DMS79 (cell line): ENCODE measurements around the gene SPEF2.
"Not testable (repeated sequence)": the region's sequence is repeated elsewhere in the genome, so short reads cannot be mapped to it uniquely, and the experiment has no call there.

Source experiments
- DNase-seq: peaks from one replicate; lab custom pipeline; 2025; lab: John Stamatoyannopoulos, UW

The SPEF2 gene

DNA sequence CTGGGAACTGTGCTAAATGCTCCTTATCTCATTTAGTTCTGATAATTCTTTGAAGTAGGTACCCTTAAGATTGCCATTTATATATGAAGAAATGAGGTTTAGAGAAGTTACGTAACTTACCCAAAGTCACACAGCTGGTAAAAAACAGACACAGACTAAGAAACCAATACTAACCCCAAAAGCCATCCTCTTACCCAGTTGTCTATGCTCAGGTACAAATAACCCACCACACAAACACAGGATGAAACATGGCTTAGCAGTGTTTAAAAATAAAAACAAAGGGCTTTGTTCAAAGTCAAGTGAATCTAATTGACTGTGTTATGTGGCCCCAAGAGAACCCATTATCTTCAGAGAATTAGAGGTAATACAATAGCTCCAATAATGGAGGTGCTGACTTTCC is 202.0 kb downstream of the SPEF2 start:
- no peak for DNase-seq

DNA sequence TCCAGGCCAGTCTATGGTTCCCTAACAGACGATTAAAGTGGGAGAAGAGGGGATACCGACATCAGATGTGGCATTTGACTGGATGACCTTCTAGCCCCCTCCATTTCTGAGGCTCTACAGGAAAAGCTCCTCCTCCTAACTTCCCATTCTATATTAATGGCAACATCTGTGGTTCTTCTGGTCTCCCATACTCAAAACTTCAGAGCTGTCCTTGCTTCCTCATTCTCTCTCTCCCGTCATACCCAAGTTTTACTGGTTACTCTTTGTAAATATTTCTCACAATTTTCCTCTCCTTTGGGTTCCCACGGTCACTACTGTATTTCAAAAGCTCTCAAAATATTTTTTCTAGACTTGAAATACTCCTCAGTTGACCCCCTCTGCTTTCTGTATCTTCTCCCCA is 203.1 kb downstream of the SPEF2 start:
- DNase-seq, result no peak

DNA sequence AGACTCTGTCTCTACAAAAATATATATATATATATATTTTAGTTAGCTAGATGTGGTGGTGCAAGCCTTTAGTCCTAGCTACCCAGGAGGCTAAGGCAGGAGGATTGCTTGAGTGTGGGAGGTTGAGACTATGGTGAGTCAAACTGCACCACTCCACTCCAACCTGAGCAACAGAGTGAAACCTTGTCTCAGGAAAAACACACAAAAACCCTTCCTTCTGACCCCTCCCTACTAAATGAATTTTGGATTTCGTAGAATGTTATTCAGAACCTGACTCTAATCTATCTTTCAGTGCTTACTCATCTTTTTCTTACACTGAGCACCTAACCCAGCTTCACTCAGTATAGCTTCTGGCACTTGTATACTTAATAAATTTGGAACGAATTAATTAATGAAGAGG is 203.8 kb downstream of the SPEF2 start:
- no peak for DNase-seq

- DNase-seq, result no peak
Observed at GRCh38 chr5:35822511-35822910, 204.8 kb downstream of the SPEF2 start.

DNA sequence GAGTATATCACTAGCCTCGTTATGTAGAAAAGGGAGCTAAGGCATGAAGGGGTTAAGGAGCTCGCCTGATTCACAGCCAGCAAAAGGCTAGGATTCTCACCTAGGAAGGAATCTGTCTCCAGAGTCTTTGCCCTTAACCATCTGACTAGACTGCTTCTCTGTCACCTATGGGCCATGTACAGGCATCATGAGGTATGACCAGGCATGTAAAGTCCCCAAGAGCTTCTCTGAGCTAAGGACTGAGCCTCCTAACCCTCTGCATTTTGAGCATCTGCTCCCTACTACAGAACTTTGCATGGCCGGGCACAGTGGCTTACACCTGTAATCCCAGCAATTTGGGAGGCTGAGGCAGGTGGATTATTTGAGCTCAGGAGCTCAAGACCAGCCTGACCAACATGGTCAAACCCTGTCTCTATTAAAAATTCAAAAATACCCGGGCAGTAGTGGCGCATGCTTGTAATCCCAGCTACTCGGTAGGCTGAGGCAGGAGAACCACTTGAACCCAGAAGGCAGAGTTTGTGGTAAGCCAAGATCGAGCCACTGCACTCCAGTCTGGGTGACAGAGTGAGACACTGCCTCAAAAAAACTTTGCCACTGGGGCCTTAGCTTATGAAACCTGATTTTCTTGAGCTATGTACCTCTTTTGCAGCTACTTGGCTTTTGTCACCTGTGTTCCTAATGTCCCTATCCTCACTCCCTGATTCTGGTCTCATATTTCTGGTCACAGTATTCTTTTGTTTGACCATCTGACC is 205.9 kb downstream of the SPEF2 start:
- DNase-seq, result no peak

- no peak for DNase-seq
Observed at GRCh38 chr5:35826056-35826455, 208.4 kb downstream of the SPEF2 start.

- DNase-seq, result no peak
Observed at GRCh38 chr5:35826554-35826953, 208.9 kb downstream of the SPEF2 start.

GRCh38 chr5:35828082-35828598 is 210.5 kb downstream of the SPEF2 start:
- DNase-seq, result no peak

DNA sequence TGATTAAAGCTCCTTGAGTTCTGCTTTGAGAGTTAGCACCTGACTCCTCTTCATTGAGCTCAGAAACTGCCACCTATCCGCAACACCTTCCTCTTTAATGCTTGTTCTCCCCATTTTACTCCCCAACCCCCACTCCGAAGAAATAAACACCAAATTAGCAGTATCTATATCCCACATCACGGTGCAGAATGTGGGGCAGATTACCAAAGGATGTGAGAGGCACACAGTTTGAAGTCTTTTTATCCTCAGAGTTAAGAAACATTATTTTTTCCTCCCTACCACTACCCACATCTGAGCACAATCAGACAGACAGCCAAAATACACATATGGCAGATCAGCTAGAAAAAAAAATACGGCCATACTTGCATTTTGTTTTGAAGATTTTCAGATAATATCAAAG is 212.9 kb downstream of the SPEF2 start:
- no peak for DNase-seq

- no peak for DNase-seq
Observed at GRCh38 chr5:35832762-35833161, 215.1 kb downstream of the SPEF2 start.

- DNase-seq, result no peak
Observed at GRCh38 chr5:35833224-35833623, 215.6 kb downstream of the SPEF2 start.

- no peak for DNase-seq
Observed at GRCh38 chr5:35835796-35836742, 218.4 kb downstream of the SPEF2 start.

DNA sequence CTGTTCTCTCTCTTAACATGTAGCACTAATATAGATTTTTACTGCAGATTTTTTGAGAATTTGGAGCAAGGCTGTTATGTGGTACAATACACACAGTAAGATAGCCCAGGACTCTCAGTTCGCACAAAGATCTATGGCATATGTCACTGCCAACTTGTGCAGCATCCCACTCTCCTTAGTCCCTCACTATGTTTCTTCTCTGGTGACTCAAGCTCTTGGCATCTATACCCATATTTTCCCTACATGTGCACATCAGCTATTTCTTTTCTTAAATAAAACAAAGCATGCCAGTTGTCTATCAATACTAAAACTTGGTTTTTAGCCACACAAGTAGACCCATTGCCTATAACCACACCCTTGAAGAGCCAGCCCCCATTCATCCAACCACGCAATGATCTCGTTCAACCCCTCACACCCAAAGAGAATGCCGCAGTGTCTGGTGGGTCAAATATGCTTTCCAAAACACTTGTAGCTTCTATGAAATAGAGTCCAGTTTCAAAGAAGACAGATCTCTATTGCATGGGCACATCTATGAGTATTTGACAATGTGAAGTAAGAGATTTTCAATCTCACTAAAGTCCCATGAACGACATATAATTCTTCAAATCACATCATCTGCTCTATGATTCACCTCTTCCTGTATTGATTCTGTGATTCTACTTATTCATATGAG is 220.8 kb downstream of the SPEF2 start:
- no peak for DNase-seq

DNA sequence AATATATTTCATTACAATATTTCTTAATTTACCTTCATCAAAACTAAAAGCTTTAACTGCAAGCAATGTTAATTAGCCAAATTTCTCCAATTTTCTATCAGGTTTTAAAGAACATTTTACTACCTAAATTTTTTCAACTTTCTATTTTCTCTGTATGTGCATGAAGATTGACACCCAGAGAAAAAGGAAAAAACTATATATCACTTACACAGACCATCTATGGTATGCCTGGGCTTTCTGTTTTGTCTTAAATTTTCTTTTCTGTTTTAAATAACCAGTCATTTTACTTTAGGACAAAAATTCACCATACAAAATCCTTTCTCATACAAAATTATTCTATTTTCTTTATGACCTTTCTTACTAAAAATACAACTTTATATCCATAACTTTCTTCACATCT is 225.2 kb downstream of the SPEF2 start:
- no peak for DNase-seq

DNA sequence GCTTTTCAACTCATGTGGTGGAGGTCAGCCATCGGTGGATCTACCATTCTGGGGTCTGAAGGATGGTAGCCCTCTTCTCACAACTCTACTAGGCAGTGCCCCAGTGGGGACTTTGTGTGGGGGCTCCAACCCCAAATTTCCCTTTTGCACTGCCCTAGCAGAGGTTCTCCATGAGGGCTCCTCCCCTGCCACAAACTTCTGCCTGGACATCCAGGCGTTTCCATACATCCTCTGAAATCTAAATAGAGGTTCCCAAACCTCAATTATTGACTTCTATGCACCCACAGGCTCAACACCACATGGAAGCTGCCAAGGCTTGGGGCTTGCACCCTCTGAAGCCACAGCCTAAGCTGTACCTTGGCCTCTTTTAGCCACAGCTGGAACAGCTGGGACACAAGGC is 227.8 kb downstream of the SPEF2 start:
- DNase-seq, result not testable (repeated sequence)

- no peak for DNase-seq
Observed at GRCh38 chr5:35847491-35847890, 229.8 kb downstream of the SPEF2 start.

- no peak for DNase-seq
Observed at GRCh38 chr5:35847961-35848360, 230.3 kb downstream of the SPEF2 start.

- no peak for DNase-seq
Observed at GRCh38 chr5:35849860-35850259, 232.2 kb downstream of the SPEF2 start.

GRCh38 chr5:35850967-35851680 is 233.5 kb downstream of the SPEF2 start:
- DNase-seq, result no peak

DNA sequence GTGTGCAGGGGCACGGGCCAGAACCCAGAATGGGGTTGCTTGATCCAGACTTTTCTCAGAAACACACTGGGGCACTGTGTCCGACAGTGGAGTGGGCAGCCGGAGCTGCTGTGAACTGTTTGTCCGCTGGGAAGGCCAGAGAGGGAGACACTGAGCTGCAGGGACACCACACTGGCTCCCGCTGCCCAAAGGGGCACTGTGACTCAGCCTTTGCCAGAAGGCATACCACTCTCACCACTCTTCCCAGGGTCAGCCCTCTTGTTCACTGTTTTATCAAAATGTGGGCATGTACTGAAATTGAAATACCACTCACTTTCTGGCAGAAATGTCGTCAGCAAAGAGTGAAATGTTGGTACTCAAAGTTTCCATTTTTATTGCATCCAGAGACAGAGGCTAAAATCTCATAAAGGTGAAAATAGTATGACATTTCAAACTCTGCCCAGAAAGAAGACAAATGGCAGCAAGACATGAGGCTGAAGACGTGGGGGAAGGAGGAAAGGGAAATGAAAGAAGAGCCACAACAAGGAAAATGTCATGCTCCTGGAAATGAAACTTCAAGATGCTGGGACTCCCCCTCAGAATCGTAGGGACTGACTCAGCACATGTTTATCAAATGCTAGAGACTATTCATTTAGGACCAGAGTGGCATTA is 234.5 kb downstream of the SPEF2 start:
- no peak for DNase-seq

GRCh38 chr5:35852773-35853172 is 235.1 kb downstream of the SPEF2 start:
- DNase-seq, result no peak
